K562 (cell line): Measurements from ENCODE around the gene STK11. TPM values are rescaled to one million over a fixed set of nuclear protein-coding genes. Genes with fewer than 3 reads are reported as not detected.

Source experiments
- ARHGAP35 ChIP-seq: fragments of 450-650 bp; IDR thresholded peaks from 2 replicates; pipeline ENCODE4 v1.6.1; 2018; ENCODE audit not compliant: partially characterized antibody
- CCNT2 ChIP-seq: IDR thresholded peaks from 2 replicates; pipeline ENCODE4 v1.6.1; 2011; ENCODE audit warnings: borderline replicate concordance, low read depth, mild to moderate bottlenecking, moderate library complexity, mixed read lengths, low read length; ENCODE audit not compliant: insufficient read length; ENCODE audit errors: extremely low read depth
- CEBPB ChIP-seq: fragments of 450-650 bp; IDR thresholded peaks from 2 replicates; pipeline ENCODE4 v1.6.1; 2016; ENCODE audit warnings: missing genetic modification characterization, missing compliant biosample characterization
- DPF2 ChIP-seq: fragments of 450-650 bp; IDR thresholded peaks from 2 replicates; pipeline ENCODE4 v1.6.1; 2016
- FOXK1 ChIP-seq: sonication (generic); formaldehyde crosslinking; IDR thresholded peaks from 2 replicates; pipeline ENCODE4 v1.8.0; 2022; ENCODE audit warnings: missing genetic modification reagents, mild to moderate bottlenecking, borderline replicate concordance
- GATAD2A ChIP-seq: fragments of 450-650 bp; IDR thresholded peaks from 2 replicates; pipeline ENCODE4 v1.6.1; 2017
- MIER1 ChIP-seq: fragments of 450-650 bp; IDR thresholded peaks from 2 replicates; pipeline ENCODE4 v1.6.1; 2016; ENCODE audit warnings: antibody characterized with exemption, mild to moderate bottlenecking, low read depth
- ZNF124 ChIP-seq: sonication (generic); formaldehyde crosslinking; IDR thresholded peaks from 2 replicates; pipeline ENCODE4 v1.8.1; 2022; ENCODE audit warnings: missing genetic modification reagents
- polyA plus RNA-seq, 8 experiments: library from polyadenylated mRNA; depleted of rRNA in 4 of 8; stranded (reverse) in 5 of 8; unstranded in 3 of 8; fragments of >200 nt; fragmentation: Nextera tagmentation in 2 of 8; fragmentation: Illumina TruSeq in 1 of 8; extraction: Ambion mirVana in 2 of 8; extraction: Trizol in 1 of 8; gene quantifications; 2 replicates each; pipeline versions ENCODE4 v1.2.1 to v1.2.3, GENCODE V29; 2011 to 2014; ENCODE audit warnings: inconsistent platforms in 1 of 8, missing spikeins in 1 of 8
- total RNA-seq, 7 experiments: library from RNA; depleted of rRNA in 6 of 7; stranded (reverse); fragments of >200 nt in 6 of 7; fragmentation: Illumina TruSeq in 2 of 7; extraction: Trizol in 2 of 7; gene quantifications; 2 replicates each; pipeline versions ENCODE4 v1.2.1 to v1.2.3, GENCODE V29; 2011 to 2021; ENCODE audit warnings: low replicate concordance in 1 of 7
- TF ChIP-seq, protein P1 (sequence below): sonication (generic); formaldehyde crosslinking; IDR thresholded peaks from 2 replicates; pipeline ENCODE4 v1.8.0; 2023; ENCODE audit warnings: mild to moderate bottlenecking, missing genetic modification reagents
- TF ChIP-seq, protein P2 (sequence below), 2 experiments: fragments of 450-650 bp in 1 of 2; sonication (generic) in 1 of 2; formaldehyde crosslinking in 1 of 2; IDR thresholded peaks; 2 replicates each; pipeline versions ENCODE4 v1.7.1 to v1.9.0; 2016 to 2022; ENCODE audit warnings: inconsistent platforms in 1 of 2, mild to moderate bottlenecking in 1 of 2, missing genetic modification reagents in 1 of 2
- TF ChIP-seq, protein P3 (sequence below): fragments of 450-650 bp; IDR thresholded peaks from 2 replicates; pipeline ENCODE4 v1.6.1; 2016; ENCODE audit warnings: borderline replicate concordance

Gene STK11
- total and polyA plus RNA-seq, 9 of the 15 experiments (the other 6 are each of a cell fraction or from before 2014, with no cell fraction given), result 0.15 to 96.5 (median 31.7) TPM

DNA sequence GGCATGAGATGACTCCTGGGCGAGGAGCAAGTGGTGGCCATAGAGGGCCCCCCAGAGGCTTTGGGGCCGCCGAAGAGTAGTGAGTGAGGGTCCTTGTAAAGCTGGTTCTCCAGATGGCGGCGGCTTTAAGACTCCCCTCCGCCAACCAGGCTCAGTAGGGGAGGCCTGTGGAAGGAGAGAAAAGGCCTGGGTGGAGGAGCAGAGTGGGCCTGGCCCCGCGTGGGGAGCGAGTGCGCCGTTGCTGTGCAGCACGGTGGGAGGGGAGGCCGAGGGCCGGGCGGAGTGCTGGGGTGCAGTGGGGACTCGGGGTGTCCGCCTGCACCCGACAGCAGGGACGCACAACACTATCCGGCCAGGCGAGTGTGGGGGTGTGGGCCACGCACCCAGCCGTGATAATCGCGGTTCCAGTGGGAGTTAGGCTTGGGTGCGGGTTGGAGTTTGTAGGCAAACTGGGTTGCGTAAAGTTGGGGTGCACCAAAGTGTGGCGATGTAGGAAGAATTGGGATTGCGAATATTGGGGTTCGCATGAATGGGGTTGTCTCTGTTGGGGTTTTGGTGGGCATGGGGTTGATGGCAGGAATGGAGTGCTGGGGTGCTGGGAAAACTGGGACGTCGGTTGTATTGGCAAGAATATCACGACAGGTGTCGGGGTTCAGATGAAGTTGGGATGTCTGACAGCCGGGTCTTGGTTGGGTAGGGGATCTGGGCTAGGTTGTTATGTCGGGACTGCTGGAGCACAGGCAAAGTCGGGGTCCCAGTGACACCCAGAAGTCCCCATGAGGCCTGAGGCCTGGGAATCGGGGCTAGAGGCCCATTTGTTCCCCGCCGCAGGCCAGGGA lies 62.9 kb downstream of the STK11 start (continued):
- TF ChIP-seq, protein P1, sequence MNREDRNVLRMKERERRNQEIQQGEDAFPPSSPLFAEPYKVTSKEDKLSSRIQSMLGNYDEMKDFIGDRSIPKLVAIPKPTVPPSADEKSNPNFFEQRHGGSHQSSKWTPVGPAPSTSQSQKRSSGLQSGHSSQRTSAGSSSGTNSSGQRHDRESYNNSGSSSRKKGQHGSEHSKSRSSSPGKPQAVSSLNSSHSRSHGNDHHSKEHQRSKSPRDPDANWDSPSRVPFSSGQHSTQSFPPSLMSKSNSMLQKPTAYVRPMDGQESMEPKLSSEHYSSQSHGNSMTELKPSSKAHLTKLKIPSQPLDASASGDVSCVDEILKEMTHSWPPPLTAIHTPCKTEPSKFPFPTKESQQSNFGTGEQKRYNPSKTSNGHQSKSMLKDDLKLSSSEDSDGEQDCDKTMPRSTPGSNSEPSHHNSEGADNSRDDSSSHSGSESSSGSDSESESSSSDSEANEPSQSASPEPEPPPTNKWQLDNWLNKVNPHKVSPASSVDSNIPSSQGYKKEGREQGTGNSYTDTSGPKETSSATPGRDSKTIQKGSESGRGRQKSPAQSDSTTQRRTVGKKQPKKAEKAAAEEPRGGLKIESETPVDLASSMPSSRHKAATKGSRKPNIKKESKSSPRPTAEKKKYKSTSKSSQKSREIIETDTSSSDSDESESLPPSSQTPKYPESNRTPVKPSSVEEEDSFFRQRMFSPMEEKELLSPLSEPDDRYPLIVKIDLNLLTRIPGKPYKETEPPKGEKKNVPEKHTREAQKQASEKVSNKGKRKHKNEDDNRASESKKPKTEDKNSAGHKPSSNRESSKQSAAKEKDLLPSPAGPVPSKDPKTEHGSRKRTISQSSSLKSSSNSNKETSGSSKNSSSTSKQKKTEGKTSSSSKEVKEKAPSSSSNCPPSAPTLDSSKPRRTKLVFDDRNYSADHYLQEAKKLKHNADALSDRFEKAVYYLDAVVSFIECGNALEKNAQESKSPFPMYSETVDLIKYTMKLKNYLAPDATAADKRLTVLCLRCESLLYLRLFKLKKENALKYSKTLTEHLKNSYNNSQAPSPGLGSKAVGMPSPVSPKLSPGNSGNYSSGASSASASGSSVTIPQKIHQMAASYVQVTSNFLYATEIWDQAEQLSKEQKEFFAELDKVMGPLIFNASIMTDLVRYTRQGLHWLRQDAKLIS (CRISPR knock-in tag), result 0 out of 2 replicates have a peak, but pooled peaks have one; percentile 7
- TF ChIP-seq MIER1 (0 out of 2 replicates have a peak, but pooled peaks have one; percentile 48), CCNT2 (no peak), CEBPB (tag) (peak; percentile 63; the same call in 1 of the 2 replicates), GATAD2A (peak; percentile 21; the same call in 1 of the 2 replicates), FOXK1 (CRISPR knock-in tag) (0 out of 2 replicates have a peak, but pooled peaks have one; percentile 23), ZNF124 (CRISPR knock-in tag) (peak; percentile 80; the same call in 1 of the 2 replicates), DPF2 (peak; percentile 27; the same call in 1 of the 2 replicates), ARHGAP35 (peak; percentile 17)
- TF ChIP-seq, protein P2, sequence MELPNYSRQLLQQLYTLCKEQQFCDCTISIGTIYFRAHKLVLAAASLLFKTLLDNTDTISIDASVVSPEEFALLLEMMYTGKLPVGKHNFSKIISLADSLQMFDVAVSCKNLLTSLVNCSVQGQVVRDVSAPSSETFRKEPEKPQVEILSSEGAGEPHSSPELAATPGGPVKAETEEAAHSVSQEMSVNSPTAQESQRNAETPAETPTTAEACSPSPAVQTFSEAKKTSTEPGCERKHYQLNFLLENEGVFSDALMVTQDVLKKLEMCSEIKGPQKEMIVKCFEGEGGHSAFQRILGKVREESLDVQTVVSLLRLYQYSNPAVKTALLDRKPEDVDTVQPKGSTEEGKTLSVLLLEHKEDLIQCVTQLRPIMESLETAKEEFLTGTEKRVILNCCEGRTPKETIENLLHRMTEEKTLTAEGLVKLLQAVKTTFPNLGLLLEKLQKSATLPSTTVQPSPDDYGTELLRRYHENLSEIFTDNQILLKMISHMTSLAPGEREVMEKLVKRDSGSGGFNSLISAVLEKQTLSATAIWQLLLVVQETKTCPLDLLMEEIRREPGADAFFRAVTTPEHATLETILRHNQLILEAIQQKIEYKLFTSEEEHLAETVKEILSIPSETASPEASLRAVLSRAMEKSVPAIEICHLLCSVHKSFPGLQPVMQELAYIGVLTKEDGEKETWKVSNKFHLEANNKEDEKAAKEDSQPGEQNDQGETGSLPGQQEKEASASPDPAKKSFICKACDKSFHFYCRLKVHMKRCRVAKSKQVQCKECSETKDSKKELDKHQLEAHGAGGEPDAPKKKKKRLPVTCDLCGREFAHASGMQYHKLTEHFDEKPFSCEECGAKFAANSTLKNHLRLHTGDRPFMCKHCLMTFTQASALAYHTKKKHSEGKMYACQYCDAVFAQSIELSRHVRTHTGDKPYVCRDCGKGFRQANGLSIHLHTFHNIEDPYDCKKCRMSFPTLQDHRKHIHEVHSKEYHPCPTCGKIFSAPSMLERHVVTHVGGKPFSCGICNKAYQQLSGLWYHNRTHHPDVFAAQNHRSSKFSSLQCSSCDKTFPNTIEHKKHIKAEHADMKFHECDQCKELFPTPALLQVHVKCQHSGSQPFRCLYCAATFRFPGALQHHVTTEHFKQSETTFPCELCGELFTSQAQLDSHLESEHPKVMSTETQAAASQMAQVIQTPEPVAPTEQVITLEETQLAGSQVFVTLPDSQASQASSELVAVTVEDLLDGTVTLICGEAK (IDR thresholded peaks at IDR 0.05), result peak; percentile 39; the same call in 1 of the 2 replicates
- TF ChIP-seq, protein P2 (CRISPR knock-in tag; IDR thresholded peaks at IDR 0.05), result no peak
- TF ChIP-seq, protein P3, sequence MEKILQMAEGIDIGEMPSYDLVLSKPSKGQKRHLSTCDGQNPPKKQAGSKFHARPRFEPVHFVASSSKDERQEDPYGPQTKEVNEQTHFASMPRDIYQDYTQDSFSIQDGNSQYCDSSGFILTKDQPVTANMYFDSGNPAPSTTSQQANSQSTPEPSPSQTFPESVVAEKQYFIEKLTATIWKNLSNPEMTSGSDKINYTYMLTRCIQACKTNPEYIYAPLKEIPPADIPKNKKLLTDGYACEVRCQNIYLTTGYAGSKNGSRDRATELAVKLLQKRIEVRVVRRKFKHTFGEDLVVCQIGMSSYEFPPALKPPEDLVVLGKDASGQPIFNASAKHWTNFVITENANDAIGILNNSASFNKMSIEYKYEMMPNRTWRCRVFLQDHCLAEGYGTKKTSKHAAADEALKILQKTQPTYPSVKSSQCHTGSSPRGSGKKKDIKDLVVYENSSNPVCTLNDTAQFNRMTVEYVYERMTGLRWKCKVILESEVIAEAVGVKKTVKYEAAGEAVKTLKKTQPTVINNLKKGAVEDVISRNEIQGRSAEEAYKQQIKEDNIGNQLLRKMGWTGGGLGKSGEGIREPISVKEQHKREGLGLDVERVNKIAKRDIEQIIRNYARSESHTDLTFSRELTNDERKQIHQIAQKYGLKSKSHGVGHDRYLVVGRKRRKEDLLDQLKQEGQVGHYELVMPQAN, result peak; percentile 55; the same call in 1 of the 2 replicates
